AG09309 (cell line): Measurements from ENCODE around the gene WDFY2.

Experiments
- DNase-seq: peaks from one replicate; pipeline ENCODE4 v3.0.0-alpha.2; 2010; ENCODE audit warnings: low read depth
- H3K4me3 ChIP-seq: 2 replicates; pipeline ENCODE4 v1.5.1; 2011; ENCODE audit warnings: mild to moderate bottlenecking, low read depth, low read length, moderate library complexity; ENCODE audit not compliant: control insufficient read depth
- TF ChIP-seq, protein P1 (sequence below): IDR thresholded peaks from 2 replicates; pipeline ENCODE4 v1.5.1; 2011; ENCODE audit warnings: mild to moderate bottlenecking, low read depth, low read length, inconsistent platforms; ENCODE audit not compliant: insufficient read depth, control insufficient read depth; ENCODE audit errors: missing control alignments

WDFY2 gene

GRCh38 chr13:51673165-51673564, 88.9 kb downstream of the WDFY2 start:
- H3K4me3 ChIP-seq = no peak overlapping the region
- no peak for DNase-seq
- TF ChIP-seq, protein P1, sequence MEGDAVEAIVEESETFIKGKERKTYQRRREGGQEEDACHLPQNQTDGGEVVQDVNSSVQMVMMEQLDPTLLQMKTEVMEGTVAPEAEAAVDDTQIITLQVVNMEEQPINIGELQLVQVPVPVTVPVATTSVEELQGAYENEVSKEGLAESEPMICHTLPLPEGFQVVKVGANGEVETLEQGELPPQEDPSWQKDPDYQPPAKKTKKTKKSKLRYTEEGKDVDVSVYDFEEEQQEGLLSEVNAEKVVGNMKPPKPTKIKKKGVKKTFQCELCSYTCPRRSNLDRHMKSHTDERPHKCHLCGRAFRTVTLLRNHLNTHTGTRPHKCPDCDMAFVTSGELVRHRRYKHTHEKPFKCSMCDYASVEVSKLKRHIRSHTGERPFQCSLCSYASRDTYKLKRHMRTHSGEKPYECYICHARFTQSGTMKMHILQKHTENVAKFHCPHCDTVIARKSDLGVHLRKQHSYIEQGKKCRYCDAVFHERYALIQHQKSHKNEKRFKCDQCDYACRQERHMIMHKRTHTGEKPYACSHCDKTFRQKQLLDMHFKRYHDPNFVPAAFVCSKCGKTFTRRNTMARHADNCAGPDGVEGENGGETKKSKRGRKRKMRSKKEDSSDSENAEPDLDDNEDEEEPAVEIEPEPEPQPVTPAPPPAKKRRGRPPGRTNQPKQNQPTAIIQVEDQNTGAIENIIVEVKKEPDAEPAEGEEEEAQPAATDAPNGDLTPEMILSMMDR = no peak

- TF ChIP-seq, protein P1 = no peak
- DNase-seq = no peak
- no peak overlapping the region for H3K4me3 ChIP-seq
These were observed 90.0 kb downstream of the WDFY2 start for GRCh38 chr13:51674276-51674675.

- TF ChIP-seq, protein P1 = no peak
- no peak for DNase-seq
- H3K4me3 ChIP-seq = no peak overlapping the region
These were observed 91.1 kb downstream of the WDFY2 start for GRCh38 chr13:51675385-51675784.

DNA sequence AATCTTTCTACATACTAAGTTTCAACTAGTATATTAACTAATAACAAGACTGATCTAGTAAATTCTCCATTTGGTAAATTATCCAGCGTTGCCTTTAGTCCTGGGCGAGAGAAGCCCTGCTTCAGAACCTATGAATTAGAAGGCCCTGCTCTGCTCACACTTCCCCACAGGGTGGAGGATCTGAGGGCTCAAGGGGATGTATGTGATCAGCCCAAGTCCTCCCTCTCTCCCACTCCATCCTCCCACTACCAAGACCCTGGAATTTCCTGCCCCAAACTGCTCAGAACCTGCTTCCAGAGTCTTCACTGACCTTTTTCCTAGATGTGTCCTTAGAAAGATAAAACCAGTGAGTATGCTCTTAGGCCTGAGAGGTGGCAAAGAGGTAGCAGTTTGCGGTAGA, 91.6 kb downstream of the WDFY2 start:
- TF ChIP-seq, protein P1 = no peak
- DNase-seq = no peak
- no peak overlapping the region for H3K4me3 ChIP-seq

- no peak for DNase-seq
- TF ChIP-seq, protein P1 = no peak
- H3K4me3 ChIP-seq = no peak overlapping the region
These were observed 92.5 kb downstream of the WDFY2 start for GRCh38 chr13:51676739-51677138.

GRCh38 chr13:51678420-51678819, 94.2 kb downstream of the WDFY2 start:
- TF ChIP-seq, protein P1 = no peak
- H3K4me3 ChIP-seq = no peak overlapping the region
- DNase-seq = no peak

- DNase-seq = no peak
- H3K4me3 ChIP-seq = no peak overlapping the region
- TF ChIP-seq, protein P1 = no peak
These were observed 95.4 kb downstream of the WDFY2 start for GRCh38 chr13:51679616-51680015.
